Measurements from ENCODE around the gene TRIM44.

GRCh38 chr11:35750315-35750714 lies 87.7 kb downstream of the TRIM44 start:
- no peak for TF ChIP-seq POLR2A (IDR thresholded peaks at IDR 0.05; ENCODE audit: low read length)
- TF ChIP-seq GATA1 (IDR thresholded peaks at IDR 0.05; ENCODE audit: low read depth, low read length), result no peak
